GM12891 (cell line): Measurements from ENCODE around the gene TLX2.

Experiments
- POLR2AphosphoS5 ChIP-seq: IDR thresholded peaks from 2 replicates; pipeline ENCODE4 v1.6.1; 2011; ENCODE audit warnings: low read depth, low read length, control low read depth
- POU2F2 ChIP-seq: IDR thresholded peaks from 2 replicates; pipeline ENCODE4 v1.6.1; 2011; ENCODE audit warnings: low read depth, mild to moderate bottlenecking, control low read depth, low read length, moderate library complexity
- TAF1 ChIP-seq: IDR thresholded peaks from 2 replicates; pipeline ENCODE4 v1.6.1; 2011; ENCODE audit warnings: low read depth, low read length, control low read depth

DNA sequence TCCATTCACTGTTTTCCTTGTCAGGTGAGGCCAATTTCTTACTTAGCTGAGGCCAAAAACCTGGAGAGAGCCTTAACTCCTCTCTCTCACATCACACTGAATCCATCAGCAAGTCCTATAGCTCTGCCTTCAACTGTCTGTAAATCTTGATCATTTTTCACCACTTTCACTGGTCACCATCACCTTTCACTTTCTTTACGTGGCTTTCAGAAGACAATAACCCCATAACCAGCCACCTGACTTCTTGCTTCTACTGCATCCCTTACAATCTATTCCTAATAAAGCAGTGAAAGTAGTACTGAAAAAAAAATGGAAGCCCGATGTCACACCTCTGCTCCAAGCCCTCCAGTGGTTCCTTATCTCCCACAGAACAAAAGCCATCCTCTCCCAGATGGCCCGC, 31.8 kb downstream of the TLX2 start:
- TF ChIP-seq POLR2AphosphoS5 (no peak), POU2F2 (no peak), TAF1 (no peak)
